Measurements from ENCODE around the gene GSE1. TPM values are rescaled to one million over a fixed set of nuclear protein-coding genes. Genes with fewer than 3 reads are reported as not detected.

The GSE1 gene
- total and polyA plus RNA-seq, 2 of the 13 experiments (the other 11 are each of a cell fraction or from before 2014, with no cell fraction given), result 16.1 to 31.2 TPM

DNA sequence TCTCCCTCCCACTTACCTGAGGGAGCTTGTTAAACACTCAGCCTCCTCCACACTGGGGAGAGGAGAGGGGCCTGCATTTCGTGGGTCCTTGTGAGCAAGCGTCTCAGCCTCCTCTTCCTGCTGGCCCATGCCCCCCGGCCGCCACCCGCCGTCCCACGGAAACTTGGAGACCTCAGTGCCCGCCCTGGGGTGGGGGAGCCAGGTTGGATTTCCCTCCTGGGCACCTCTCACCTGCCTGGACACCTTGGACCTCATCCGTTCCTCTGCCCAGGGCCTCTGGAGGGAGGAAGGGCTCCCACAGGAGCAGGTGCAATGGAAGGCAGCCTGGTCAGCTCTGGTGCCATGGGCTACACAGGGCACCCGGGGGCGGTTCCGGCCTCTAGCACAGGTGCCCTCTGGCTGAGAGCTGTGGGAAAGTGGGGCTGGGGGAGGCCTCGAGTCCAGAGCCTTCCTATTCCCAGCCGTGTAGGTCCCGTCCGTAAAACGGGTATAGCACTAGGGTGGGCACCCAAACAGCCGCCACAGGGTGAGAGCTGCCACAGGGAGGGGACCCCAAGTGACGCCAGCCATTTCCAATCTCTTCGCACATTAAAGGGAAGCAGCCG, 11.0 kb downstream of the GSE1 start (continued):
- TF ChIP-seq, protein P1, sequence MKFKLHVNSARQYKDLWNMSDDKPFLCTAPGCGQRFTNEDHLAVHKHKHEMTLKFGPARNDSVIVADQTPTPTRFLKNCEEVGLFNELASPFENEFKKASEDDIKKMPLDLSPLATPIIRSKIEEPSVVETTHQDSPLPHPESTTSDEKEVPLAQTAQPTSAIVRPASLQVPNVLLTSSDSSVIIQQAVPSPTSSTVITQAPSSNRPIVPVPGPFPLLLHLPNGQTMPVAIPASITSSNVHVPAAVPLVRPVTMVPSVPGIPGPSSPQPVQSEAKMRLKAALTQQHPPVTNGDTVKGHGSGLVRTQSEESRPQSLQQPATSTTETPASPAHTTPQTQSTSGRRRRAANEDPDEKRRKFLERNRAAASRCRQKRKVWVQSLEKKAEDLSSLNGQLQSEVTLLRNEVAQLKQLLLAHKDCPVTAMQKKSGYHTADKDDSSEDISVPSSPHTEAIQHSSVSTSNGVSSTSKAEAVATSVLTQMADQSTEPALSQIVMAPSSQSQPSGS (CRISPR knock-in tag; IDR thresholded peaks at IDR 0.05), result no peak
- TF ChIP-seq, protein P2, sequence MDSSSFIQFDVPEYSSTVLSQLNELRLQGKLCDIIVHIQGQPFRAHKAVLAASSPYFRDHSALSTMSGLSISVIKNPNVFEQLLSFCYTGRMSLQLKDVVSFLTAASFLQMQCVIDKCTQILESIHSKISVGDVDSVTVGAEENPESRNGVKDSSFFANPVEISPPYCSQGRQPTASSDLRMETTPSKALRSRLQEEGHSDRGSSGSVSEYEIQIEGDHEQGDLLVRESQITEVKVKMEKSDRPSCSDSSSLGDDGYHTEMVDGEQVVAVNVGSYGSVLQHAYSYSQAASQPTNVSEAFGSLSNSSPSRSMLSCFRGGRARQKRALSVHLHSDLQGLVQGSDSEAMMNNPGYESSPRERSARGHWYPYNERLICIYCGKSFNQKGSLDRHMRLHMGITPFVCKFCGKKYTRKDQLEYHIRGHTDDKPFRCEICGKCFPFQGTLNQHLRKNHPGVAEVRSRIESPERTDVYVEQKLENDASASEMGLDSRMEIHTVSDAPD (CRISPR knock-in tag; IDR thresholded peaks at IDR 0.05), result no peak
- TF ChIP-seq PCBP1 (IDR thresholded peaks at IDR 0.05; ENCODE audit: borderline replicate concordance, low read depth, low read length), result no peak
- no peak for TF ChIP-seq FOXK1 (CRISPR knock-in tag; IDR thresholded peaks at IDR 0.05; ENCODE audit: borderline replicate concordance, low read depth)
- no peak for TF ChIP-seq ZFAT (CRISPR knock-in tag; conservative IDR thresholded peaks at IDR 0.05)
- no peak for TF ChIP-seq ZNF75D (CRISPR knock-in tag; IDR thresholded peaks at IDR 0.05; ENCODE audit: borderline replicate concordance)
- TF ChIP-seq STAG1 (CRISPR knock-in tag; IDR thresholded peaks at IDR 0.05), result no peak
- TF ChIP-seq EED (CRISPR knock-in tag; IDR thresholded peaks at IDR 0.05), result 0 out of 2 replicates have a peak, but pooled peaks have one; percentile 41
- TF ChIP-seq, protein P3, sequence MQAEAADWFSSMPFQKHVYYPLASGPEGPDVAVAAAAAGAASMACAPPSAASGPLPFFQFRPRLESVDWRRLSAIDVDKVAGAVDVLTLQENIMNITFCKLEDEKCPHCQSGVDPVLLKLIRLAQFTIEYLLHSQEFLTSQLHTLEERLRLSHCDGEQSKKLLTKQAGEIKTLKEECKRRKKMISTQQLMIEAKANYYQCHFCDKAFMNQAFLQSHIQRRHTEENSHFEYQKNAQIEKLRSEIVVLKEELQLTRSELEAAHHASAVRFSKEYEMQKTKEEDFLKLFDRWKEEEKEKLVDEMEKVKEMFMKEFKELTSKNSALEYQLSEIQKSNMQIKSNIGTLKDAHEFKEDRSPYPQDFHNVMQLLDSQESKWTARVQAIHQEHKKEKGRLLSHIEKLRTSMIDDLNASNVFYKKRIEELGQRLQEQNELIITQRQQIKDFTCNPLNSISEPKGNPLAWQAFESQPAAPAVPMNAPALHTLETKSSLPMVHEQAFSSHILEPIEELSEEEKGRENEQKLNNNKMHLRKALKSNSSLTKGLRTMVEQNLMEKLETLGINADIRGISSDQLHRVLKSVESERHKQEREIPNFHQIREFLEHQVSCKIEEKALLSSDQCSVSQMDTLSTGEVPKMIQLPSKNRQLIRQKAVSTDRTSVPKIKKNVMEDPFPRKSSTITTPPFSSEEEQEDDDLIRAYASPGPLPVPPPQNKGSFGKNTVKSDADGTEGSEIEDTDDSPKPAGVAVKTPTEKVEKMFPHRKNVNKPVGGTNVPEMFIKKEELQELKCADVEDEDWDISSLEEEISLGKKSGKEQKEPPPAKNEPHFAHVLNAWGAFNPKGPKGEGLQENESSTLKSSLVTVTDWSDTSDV (CRISPR knock-in tag; IDR thresholded peaks at IDR 0.05), result no peak
